Stimulated activated CD4-positive, alpha-beta T cell treated with anti-CD3 and anti-CD28 coated beads, Interleukin-2, amount 100 ng/mL, for 4 hours (primary cell): ENCODE measurements around the gene NOTCH1.
A peak's percentile ranks its signal among the peaks of the same experiment; 100 is the strongest.

Experiments used
- DNase-seq: peaks from one replicate; pipeline ENCODE4 v3.0.0-alpha.2; 2020; ENCODE audit warnings: low read depth

The NOTCH1 gene

GRCh38 chr9:136499935-136500910, 45.6 kb downstream of the NOTCH1 start:
- DNase-seq, result no peak

- DNase-seq, result no peak
These were observed 46.5 kb downstream of the NOTCH1 start for GRCh38 chr9:136499071-136499934.

GRCh38 chr9:136497916-136498695, 47.7 kb downstream of the NOTCH1 start:
- DNase-seq, result no peak

GRCh38 chr9:136496801-136497620, 48.8 kb downstream of the NOTCH1 start:
- DNase-seq, result no peak

- DNase-seq, result no peak
These were observed 49.7 kb downstream of the NOTCH1 start for GRCh38 chr9:136496181-136496580.

- no peak for DNase-seq
These were observed 50.5 kb downstream of the NOTCH1 start for GRCh38 chr9:136495238-136495800.

- no peak for DNase-seq
These were observed 51.2 kb downstream of the NOTCH1 start for GRCh38 chr9:136494531-136495215.

GRCh38 chr9:136494012-136494411, 51.8 kb downstream of the NOTCH1 start:
- no peak for DNase-seq

- no peak for DNase-seq
These were observed 52.3 kb downstream of the NOTCH1 start for GRCh38 chr9:136493567-136493971.

GRCh38 chr9:136492978-136493522, 52.8 kb downstream of the NOTCH1 start:
- no peak for DNase-seq

- DNase-seq, result no peak
These were observed 56.1 kb downstream of the NOTCH1 start for GRCh38 chr9:136489731-136490130.

- DNase-seq, result peak; percentile 50
These were observed 57.3 kb downstream of the NOTCH1 start for GRCh38 chr9:136488247-136489214.

- no peak for DNase-seq
These were observed 58.2 kb downstream of the NOTCH1 start for GRCh38 chr9:136487672-136488071.

- no peak for DNase-seq
These were observed 58.8 kb downstream of the NOTCH1 start for GRCh38 chr9:136486823-136487620.

GRCh38 chr9:136486131-136486530, 59.7 kb downstream of the NOTCH1 start:
- DNase-seq, result no peak

- peak; percentile 71 for DNase-seq
These were observed 60.5 kb downstream of the NOTCH1 start for GRCh38 chr9:136485049-136486045.
